Esophagus (tissue), 2 donors: ENCODE data around the gene TRIM16. TPM values are rescaled to one million over a fixed set of nuclear protein-coding genes. Genes with fewer than 3 reads are reported as not detected.
"Not testable (repeated sequence)": the region's sequence is repeated elsewhere in the genome, so short reads cannot be mapped to it uniquely, and the experiment has no call there.

Experiments used
- H3K27ac ChIP-seq, 2 donors: one replicate each; pipeline ENCODE4 v1.5.1; 2013; ENCODE audit warnings: low read depth in 2 of 2, mild to moderate bottlenecking in 2 of 2, inconsistent platforms in 1 of 2, low read length in 1 of 2, moderate library complexity in 1 of 2
- H3K27me3 ChIP-seq, 2 donors: one replicate each; pipeline ENCODE4 v1.6.1; 2013; ENCODE audit warnings: low read length in 2 of 2, control low read depth in 1 of 2, mild to moderate bottlenecking in 1 of 2; ENCODE audit not compliant: insufficient read depth in 2 of 2, control insufficient read depth in 1 of 2
- H3K36me3 ChIP-seq, 2 donors: one replicate each; pipeline ENCODE4 v1.6.1; 2013; ENCODE audit warnings: low read length in 1 of 2; ENCODE audit not compliant: control insufficient read depth in 2 of 2, insufficient read depth in 2 of 2
- H3K4me1 ChIP-seq, 2 donors: one replicate each; pipeline ENCODE4 v1.6.1; 2013; ENCODE audit warnings: low read length in 1 of 2; ENCODE audit not compliant: control insufficient read depth in 2 of 2, insufficient read depth in 2 of 2
- H3K4me3 ChIP-seq, 2 donors: one replicate each; pipeline ENCODE4 v1.5.1; 2013; ENCODE audit warnings: low read length in 2 of 2, mild to moderate bottlenecking in 2 of 2, low read depth in 1 of 2, moderate library complexity in 1 of 2
- H3K9me3 ChIP-seq, 2 donors: one replicate each; pipeline ENCODE4 v1.6.1; 2013; ENCODE audit warnings: mild to moderate bottlenecking in 2 of 2, low read depth in 1 of 2, low read length in 1 of 2, moderate library complexity in 1 of 2; ENCODE audit not compliant: control insufficient read depth in 2 of 2, insufficient read depth in 1 of 2
- WGBS, 2 donors: extraction: QIAGEN DNeasy Blood & Tissue Kit; methylation state at CpG; one replicate each; pipeline ENCODE4 v1.1.7; 2013; 5-methylcytosine and 5-hydroxymethylcytosine counted together
- polyA plus RNA-seq, 2 donors: library from polyadenylated mRNA; stranded (reverse); fragments of 200-250 nt; gene quantifications; one replicate each; pipeline ENCODE4 v1.2.3, GENCODE V29; 2013
- donor health status: healthy with polysubstance abuse.
- donor health status: Bipolar disorder and iron deficiency.

The TRIM16 gene
- 100 to 1,000 TPM in 1 of 2 donors, 10 to 100 TPM in 1; 72.2 to 140 TPM for polyA plus RNA-seq

DNA sequence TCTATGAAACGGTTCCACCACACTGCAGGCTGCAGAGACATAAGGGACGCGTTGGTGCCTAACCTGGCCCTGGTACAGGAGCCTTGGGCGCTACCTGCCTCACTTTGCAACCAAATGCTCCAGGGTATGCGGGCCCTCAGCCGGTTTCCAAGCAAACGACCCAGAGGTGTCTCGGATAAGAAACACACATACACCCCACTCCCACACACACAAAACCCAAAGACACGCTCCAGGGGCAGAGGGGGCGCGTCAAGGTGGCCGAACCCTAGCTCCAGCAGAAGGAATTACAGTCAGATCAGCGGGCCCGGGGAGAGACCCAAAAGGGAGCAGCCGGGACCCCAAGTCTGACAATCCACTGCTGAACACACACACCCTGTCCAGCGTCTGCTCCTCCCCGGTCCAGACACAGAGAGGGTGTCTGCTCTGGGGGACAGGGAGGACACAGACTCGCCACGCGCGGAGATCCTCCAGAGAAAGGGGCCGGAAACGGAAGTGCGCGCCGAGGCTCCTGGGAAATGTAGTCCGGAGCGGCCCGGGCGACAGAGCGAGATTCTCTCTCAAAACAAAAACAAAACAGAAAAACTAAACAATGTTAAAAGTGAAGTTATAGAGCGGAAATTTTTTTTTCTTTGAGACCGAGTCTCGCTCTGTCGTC lies at the start of gene TRIM16:
TRIM16 (minus strand) TSS at position 488 of the 655 bp plus-strand sequence. CDS start 32,702 bp downstream, outside the sequence.
- not testable (repeated sequence) for H3K4me1 ChIP-seq

GRCh38 chr17:15733174-15733789 lies 49.2 kb upstream of the TRIM16 start:
- not testable (repeated sequence) for H3K27me3 ChIP-seq, H3K27ac ChIP-seq, H3K4me1 ChIP-seq, H3K36me3 ChIP-seq, H3K9me3 ChIP-seq, H3K4me3 ChIP-seq
- WGBS, 2 donors = 80 to 92% methylated on average over 8 of the region's 10 CpGs

More for the DNA sequence above, at the start of gene TRIM16:
- H3K27me3 ChIP-seq, H3K9me3 ChIP-seq, H3K36me3 ChIP-seq: not testable (repeated sequence)
- peak within 1 kb of the TSS; percentile 62 to 79 for H3K4me3 ChIP-seq
- peak within 1 kb of the TSS in 1 of 2 donors; percentile 68 for H3K27ac ChIP-seq
- 2% methylated on average over 33 to 34 of the region's 35 CpGs for WGBS, 2 donors

GRCh38 chr17:15731900-15732299 lies 47.8 kb upstream of the TRIM16 start, which contains the start of gene TBC1D26:
Gene TBC1D26, plus strand, starts transcription at chr17:15732283. Its CDS starts 3,066 bp downstream, at chr17:15735349.
- not testable (repeated sequence) for H3K9me3 ChIP-seq, H3K36me3 ChIP-seq, H3K27ac ChIP-seq, H3K27me3 ChIP-seq, H3K4me3 ChIP-seq, H3K4me1 ChIP-seq
- 80 to 82% methylated on average over 8 to 9 of the region's 10 CpGs for WGBS, 2 donors

- not testable (repeated sequence) for H3K4me3 ChIP-seq, H3K36me3 ChIP-seq, H3K27ac ChIP-seq, H3K9me3 ChIP-seq, H3K4me1 ChIP-seq, H3K27me3 ChIP-seq
- WGBS, 2 donors = 74 to 87% methylated on average over 4 to 13 of the region's 14 CpGs
Measured at GRCh38 chr17:15730535-15730934, 46.4 kb upstream of the TRIM16 start.

DNA sequence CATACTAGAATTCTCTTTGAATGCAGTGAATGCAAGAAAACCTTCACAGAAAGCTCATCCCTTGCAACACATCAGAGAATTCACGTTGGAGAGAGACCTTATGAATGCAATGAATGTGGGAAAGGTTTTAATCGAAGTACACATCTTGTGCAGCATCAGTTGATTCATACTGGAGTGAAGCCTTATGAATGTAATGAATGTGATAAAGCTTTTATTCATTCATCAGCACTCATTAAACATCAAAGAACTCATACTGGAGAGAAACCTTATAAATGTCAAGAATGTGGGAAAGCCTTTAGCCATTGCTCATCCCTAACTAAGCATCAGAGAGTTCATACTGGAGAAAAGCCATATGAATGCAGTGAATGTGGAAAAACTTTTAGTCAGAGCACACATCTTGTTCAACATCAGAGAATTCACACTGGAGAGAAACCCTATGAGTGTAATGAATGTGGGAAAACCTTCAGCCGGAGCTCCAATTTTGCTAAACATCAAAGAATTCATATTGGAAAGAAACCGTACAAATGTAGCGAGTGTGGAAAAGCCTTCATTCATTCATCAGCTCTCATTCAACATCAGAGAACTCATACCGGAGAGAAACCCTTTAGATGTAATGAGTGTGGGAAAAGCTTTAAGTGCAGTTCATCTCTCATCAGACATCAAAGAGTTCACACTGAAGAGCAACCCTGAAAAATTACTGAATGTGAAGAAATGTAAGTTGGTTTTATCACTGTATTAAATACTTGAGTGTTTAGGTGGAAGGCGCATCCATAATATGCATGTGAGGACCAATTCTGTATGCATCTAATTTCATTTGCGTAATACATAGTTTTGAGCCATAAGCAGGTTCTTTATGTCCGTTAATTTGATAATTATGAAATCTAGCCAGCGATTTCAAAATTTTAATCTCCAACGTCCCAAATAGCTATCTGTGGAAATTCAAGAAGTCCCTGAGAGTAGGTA lies 32.8 kb upstream of the TRIM16 start:
- not testable (repeated sequence) for H3K36me3 ChIP-seq, H3K9me3 ChIP-seq, H3K4me1 ChIP-seq, H3K27me3 ChIP-seq, H3K4me3 ChIP-seq, H3K27ac ChIP-seq
- 97 to 99% methylated on average over 11 of the region's 11 CpGs for WGBS, 2 donors

DNA sequence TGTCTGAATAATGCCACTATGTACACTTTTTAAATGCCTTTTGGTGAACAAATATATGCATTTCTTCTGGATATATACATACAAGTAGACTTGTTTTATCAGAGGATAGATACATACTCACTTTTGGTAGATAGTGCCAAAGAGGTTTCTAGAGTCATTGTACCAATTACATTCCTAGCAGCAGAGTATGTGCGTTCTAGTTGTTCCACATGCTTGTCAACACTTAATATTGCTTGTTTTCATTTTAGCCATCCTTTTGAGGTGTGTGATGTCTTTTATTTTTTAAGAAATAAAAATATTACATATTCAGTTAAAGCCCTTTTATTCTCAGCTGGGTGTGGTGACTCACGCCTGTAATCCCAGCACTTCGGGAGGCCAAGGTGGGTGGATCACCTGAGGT lies 24.8 kb upstream of the TRIM16 start:
- not testable (repeated sequence) for H3K36me3 ChIP-seq, H3K4me1 ChIP-seq, H3K27me3 ChIP-seq, H3K4me3 ChIP-seq, H3K9me3 ChIP-seq, H3K27ac ChIP-seq
- WGBS, 2 donors = 87 to 95% methylated on average over 3 of the region's 3 CpGs

DNA sequence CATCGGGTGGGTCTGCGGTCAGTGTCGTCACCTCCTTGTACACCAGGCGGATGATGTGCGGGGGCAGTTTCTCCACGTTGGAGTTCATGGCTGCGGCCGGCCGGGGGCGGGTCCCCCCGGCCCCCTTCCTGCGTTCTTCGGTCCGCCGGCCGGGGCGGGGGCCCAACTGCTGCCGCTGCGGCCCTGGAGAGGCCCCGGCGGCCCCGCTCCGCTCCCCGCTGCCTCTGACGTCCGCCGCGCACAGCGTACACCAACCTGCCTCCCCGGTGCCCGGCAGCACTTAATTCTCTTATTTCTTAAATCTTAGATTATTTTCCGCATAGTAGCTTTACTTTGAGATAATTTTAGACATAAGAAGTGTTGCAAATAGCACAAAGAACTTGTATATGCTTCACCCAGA lies 20.7 kb upstream of the TRIM16 start:
- not testable (repeated sequence) for H3K9me3 ChIP-seq, H3K27ac ChIP-seq, H3K4me3 ChIP-seq, H3K27me3 ChIP-seq, H3K4me1 ChIP-seq, H3K36me3 ChIP-seq
- WGBS, 2 donors = 98% methylated on average over 27 to 32 of the region's 32 CpGs

- 97 to 98% methylated on average over 24 to 28 of the region's 33 CpGs for WGBS, 2 donors
- H3K4me1 ChIP-seq = not testable (repeated sequence)
Measured at GRCh38 chr17:15704239-15704638, 20.1 kb upstream of the TRIM16 start.

GRCh38 chr17:15699937-15700336 lies 15.8 kb upstream of the TRIM16 start:
- H3K4me1 ChIP-seq, H3K9me3 ChIP-seq, H3K36me3 ChIP-seq, H3K27me3 ChIP-seq: not testable (repeated sequence)
- WGBS, 2 donors = 0% methylated on average over 6 to 14 of the region's 21 CpGs
- peak overlapping the region; percentile 54 to 60 for H3K4me3 ChIP-seq
- peak overlapping the region in 1 of 2 donors; percentile 65 for H3K27ac ChIP-seq

More at GRCh38 chr17:15704239-15704638, 20.1 kb upstream of the TRIM16 start:
- not testable (repeated sequence) for H3K27ac ChIP-seq, H3K27me3 ChIP-seq, H3K4me3 ChIP-seq, H3K36me3 ChIP-seq, H3K9me3 ChIP-seq
